Endothelial cell (in vitro differentiated cells): ENCODE measurements around the gene SFRP5. TPM values are rescaled to one million over a fixed set of nuclear protein-coding genes. Genes with fewer than 3 reads are reported as not detected.

Experiments used
- DNase-seq: peaks from one replicate; pipeline ENCODE4 v3.0.0; 2021; ENCODE audit warnings: low spot score
- H3K27ac Mint-ChIP-seq: one replicate; pipeline ENCODE4 v1.8.0; 2021; ENCODE audit warnings: mixed read lengths, inconsistent platforms; ENCODE audit not compliant: unreplicated experiment
- H3K27me3 Mint-ChIP-seq: one replicate; pipeline ENCODE4 v1.8.0; 2021; ENCODE audit warnings: mild to moderate bottlenecking, moderate library complexity, mixed read lengths, inconsistent platforms; ENCODE audit not compliant: unreplicated experiment
- H3K36me3 Mint-ChIP-seq: one replicate; pipeline ENCODE4 v1.8.0; 2021; ENCODE audit warnings: mild to moderate bottlenecking, low read depth, mixed read lengths, inconsistent platforms; ENCODE audit not compliant: unreplicated experiment
- H3K4me1 Mint-ChIP-seq: one replicate; pipeline ENCODE4 v1.8.0; 2021; ENCODE audit warnings: mild to moderate bottlenecking, mixed read lengths, inconsistent platforms; ENCODE audit not compliant: unreplicated experiment
- H3K4me3 Mint-ChIP-seq: one replicate; pipeline ENCODE4 v1.8.0; 2021; ENCODE audit warnings: mild to moderate bottlenecking, mixed read lengths, inconsistent platforms; ENCODE audit not compliant: unreplicated experiment
- H3K9me3 Mint-ChIP-seq: one replicate; pipeline ENCODE4 v1.8.0; 2021; ENCODE audit warnings: mixed read lengths, inconsistent platforms; ENCODE audit not compliant: unreplicated experiment
- total RNA-seq: library from RNA; stranded (reverse); fragmentation: NEBNext Ultra II Directional; extraction: Animal tissue kit (Norgen Biotek cat#: 25700); gene quantifications from one replicate; pipeline ENCODE4 v1.2.1, GENCODE V29; 2021; ENCODE audit not compliant: unreplicated experiment
- TF ChIP-seq, protein P1 (sequence below): fragments of 200-600 bp; sonication (generic); IDR thresholded peaks from one replicate; pipeline ENCODE4 v1.5.0; 2021; ENCODE audit warnings: antibody characterized with exemption; ENCODE audit not compliant: unreplicated experiment

Gene SFRP5
- total RNA-seq, 1 donor from 2014 or later: 3.5 TPM

DNA sequence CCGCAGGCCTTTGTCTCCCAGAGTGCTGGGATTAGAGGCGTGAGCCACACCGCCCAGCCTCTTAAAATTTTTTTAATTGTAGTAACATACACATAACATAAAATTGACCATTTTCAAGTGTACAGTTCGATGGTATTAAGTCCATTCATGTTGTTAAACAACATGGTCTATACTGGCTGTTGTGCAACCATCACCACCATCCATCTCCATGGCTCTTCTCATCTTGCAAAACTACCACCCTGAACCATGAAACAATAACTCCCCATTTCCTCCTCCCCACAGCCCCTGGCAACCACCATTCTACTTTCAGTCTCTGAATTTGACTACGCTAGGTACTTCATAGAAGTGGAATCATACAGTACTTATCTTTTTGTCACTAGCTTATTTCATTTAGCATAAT lies 42.8 kb downstream of the SFRP5 start:
- H3K4me3 Mint-ChIP-seq: no peak overlapping the region

DNA sequence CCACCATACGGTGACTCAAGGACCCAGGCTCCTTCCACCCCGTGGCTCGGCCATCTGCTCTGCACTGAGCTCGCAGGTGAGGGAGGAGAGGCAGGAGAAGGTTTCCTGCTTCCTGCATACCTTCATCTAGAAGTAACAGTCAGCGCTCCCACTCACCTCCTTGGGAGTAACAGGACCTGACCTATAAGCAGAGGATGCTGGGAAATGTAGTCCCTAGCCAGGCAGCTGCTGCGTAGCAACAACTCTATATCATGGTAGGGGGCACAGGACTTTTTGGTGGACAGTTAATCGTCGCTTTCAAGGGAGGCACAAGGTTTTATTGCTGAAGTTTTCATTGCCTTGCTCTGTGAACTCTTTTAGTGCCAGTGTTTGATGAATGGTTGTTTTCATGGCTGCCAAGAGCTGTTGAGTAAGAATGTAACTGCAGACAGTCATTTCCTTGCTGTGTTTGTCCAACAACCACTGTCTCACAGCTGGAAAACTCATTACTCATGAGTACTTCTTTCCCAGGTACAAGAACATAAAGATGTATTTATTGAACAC lies 45.1 kb downstream of the SFRP5 start:
- Mint-ChIP-seq H3K27ac (no peak overlapping the region), H3K27me3 (peaks cover 8% of the 10 kb centered on the region), H3K4me3 (peak overlapping the region; percentile 62), H3K9me3 (no peaks in the 10 kb centered on the region), H3K36me3 (no peaks in the 10 kb centered on the region), H3K4me1 (no peaks in the 10 kb centered on the region)
- TF ChIP-seq, protein P1, sequence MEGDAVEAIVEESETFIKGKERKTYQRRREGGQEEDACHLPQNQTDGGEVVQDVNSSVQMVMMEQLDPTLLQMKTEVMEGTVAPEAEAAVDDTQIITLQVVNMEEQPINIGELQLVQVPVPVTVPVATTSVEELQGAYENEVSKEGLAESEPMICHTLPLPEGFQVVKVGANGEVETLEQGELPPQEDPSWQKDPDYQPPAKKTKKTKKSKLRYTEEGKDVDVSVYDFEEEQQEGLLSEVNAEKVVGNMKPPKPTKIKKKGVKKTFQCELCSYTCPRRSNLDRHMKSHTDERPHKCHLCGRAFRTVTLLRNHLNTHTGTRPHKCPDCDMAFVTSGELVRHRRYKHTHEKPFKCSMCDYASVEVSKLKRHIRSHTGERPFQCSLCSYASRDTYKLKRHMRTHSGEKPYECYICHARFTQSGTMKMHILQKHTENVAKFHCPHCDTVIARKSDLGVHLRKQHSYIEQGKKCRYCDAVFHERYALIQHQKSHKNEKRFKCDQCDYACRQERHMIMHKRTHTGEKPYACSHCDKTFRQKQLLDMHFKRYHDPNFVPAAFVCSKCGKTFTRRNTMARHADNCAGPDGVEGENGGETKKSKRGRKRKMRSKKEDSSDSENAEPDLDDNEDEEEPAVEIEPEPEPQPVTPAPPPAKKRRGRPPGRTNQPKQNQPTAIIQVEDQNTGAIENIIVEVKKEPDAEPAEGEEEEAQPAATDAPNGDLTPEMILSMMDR: no peak
- DNase-seq: no peak

More for the DNA sequence above, 42.8 kb downstream of the SFRP5 start:
- TF ChIP-seq, protein P1: no peak
- DNase-seq: no peak
- Mint-ChIP-seq H3K9me3 (no peaks in the 10 kb centered on the region), H3K27ac (no peak overlapping the region), H3K27me3 (peaks cover 8% of the 10 kb centered on the region), H3K36me3 (no peaks in the 10 kb centered on the region), H3K4me1 (no peaks in the 10 kb centered on the region)

DNA sequence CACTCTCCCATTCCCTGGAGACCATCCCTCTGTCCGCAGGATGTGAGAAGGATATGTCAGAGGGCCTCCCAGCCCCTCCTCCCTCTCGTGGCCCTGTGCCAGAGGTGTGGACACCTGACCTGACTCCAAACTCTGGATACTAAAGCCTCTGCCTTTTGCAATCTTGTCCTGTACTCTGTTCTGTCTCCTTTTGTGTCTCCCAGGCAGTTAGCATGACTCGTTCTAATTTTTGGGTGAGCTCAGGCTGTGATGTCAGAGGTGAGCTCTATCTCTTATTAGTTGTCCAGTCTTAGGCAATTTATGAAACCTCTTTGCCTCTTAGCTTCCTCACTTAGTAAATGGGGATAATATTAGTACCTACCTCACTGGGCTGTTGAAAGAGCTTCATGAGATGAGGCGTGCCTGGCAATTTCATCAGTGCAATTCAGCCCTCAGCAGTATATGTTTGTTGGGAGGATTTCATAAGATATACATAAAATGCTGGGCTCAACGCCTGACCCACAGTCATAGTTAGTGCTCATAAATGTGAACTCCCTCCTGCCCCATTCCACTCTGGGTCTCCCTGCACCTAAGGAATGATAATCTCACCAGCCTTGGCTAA lies 47.4 kb downstream of the SFRP5 start:
- Mint-ChIP-seq H3K4me3 (no peak overlapping the region), H3K36me3 (no peaks in the 10 kb centered on the region), H3K27ac (no peak overlapping the region), H3K27me3 (peaks cover 3% of the 10 kb centered on the region), H3K9me3 (no peaks in the 10 kb centered on the region), H3K4me1 (peaks cover 4% of the 10 kb centered on the region)
- TF ChIP-seq, protein P1: no peak
- DNase-seq: no peak

DNA sequence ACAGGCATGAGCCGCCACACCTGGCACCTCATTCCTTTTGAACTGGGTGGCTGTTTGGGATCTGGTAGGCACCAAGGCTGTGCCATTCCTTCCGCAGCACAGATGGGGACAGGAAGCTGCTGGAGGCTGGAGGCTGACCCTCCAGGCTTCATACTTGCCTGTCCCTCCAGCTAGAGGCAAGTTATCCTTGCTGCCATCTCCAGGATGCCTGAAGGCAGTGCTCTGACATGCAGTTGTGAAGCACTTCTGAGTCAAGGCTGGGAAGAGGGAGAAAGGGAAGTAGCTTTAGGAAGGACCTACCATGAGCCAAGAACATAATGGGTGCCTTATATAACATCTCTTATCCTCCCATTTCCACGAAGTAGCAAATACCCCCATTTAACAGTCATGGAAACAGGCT lies 48.8 kb downstream of the SFRP5 start:
- no peaks in the 10 kb centered on the region for H3K9me3 Mint-ChIP-seq
- H3K27ac Mint-ChIP-seq: no peak overlapping the region
- no peak overlapping the region for H3K4me3 Mint-ChIP-seq
- TF ChIP-seq, protein P1: no peak
- H3K4me1 Mint-ChIP-seq: peaks cover 14% of the 10 kb centered on the region
- DNase-seq: no peak
- H3K27me3 Mint-ChIP-seq: peaks cover 2% of the 10 kb centered on the region
- peaks cover 2% of the 10 kb centered on the region for H3K36me3 Mint-ChIP-seq
